ENCODE measurements around the gene ME1. TPM values are rescaled to one million over a fixed set of nuclear protein-coding genes. Genes with fewer than 3 reads are reported as not detected.

Gene ME1
- total RNA-seq, 1 experiment from 2014 or later: 40.5 TPM

- no peak for TF ChIP-seq CTCF (IDR thresholded peaks at IDR 0.05 in 2 of 3, conservative IDR thresholded peaks at IDR 0.05 in 1 of 3; ENCODE audit: borderline replicate concordance in 1 of 3, insufficient read depth in 1 of 3, low read depth in 2 of 3, low read length in 2 of 3)
- TF ChIP-seq JUND (IDR thresholded peaks at IDR 0.05): no peak
- no peak for TF ChIP-seq POLR2A (IDR thresholded peaks at IDR 0.05; ENCODE audit: borderline replicate concordance, extremely low read depth, insufficient read depth, insufficient read length)
- TF ChIP-seq EZH2 (IDR thresholded peaks at IDR 0.05): no peak
- no peak for TF ChIP-seq RAD21 (IDR thresholded peaks at IDR 0.05; ENCODE audit: low read depth)
Measured at GRCh38 chr6:83285917-83286316, 144.9 kb downstream of the ME1 start (continued).

DNA sequence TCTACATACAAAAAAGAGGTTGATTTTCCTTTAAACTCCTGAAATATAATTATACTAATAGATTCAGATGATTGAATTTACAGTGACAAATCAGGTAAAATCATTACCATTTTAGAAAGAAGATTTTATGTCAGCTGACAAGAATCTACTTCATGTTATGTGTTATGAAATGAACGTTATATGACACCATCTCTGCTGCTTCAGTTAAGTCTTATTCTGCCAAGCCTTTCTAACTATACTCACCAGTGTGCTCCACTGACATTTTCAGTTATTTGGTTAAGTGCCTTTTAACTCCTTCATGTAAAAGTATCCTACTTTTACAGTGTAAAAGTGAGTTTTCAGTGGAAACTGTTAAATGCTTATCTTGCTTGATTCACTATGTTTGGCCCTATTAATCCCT is 157.3 kb downstream of the ME1 start:
- Histone ChIP-seq H3K27me3 (ENCODE audit: insufficient read depth, low read length) (no peaks in the 10 kb centered on the region), H3K9me3 (ENCODE audit: control insufficient read depth in 1 of 2, insufficient read depth in 1 of 2, low read depth in 1 of 2, low read length in 2 of 2) (no peaks in the 10 kb centered on the region), H3K4me2 (ENCODE audit: low read length) (no peak overlapping the region), H3K27ac (ENCODE audit: low read depth, low read length) (no peak overlapping the region), H3K9ac (ENCODE audit: low read length) (no peak overlapping the region), H2AFZ (ENCODE audit: low read depth, low read length, poor library complexity, severe bottlenecking) (no peak overlapping the region), H3K9me2 (ENCODE audit: insufficient read depth) (no peaks in the 10 kb centered on the region), H3K4me3 (replicated peaks in 1 of 2; ENCODE audit: low read depth in 1 of 2, low read length in 2 of 2) (no peak overlapping the region), H3K4me1 (ENCODE audit: control insufficient read depth in 1 of 2, insufficient read depth in 2 of 2, low read length in 2 of 2) (peaks cover 12 to 13% of the 10 kb centered on the region in 2 experiments), H4K20me1 (ENCODE audit: insufficient read depth) (no peaks in the 10 kb centered on the region), H3K36me3 (ENCODE audit: control insufficient read depth in 1 of 2, insufficient read depth in 2 of 2, low read length in 2 of 2) (no peaks in the 10 kb centered on the region), H3K79me2 (ENCODE audit: insufficient read depth, low read length) (no peaks in the 10 kb centered on the region)
- POLR2A ChIA-PET: no interaction called here
- CTCF ChIA-PET: no interaction called here
- DNase-seq (ENCODE audit: low read depth, low spot score): no peak
- RAD21 ChIA-PET (ENCODE audit: low non-redundant PET in 1 of 2, low total read pairs in 2 of 2, uncharacterized antibody in 2 of 2, unreplicated experiment in 2 of 2): no interaction called here
- no TSS peak for BruUV-seq (replicated peaks)
- intact Hi-C loops (cut with micrococcal nuclease): no loop called here
- no peak for ATAC-seq
- TF ChIP-seq ZBTB33 (IDR thresholded peaks at IDR 0.05; ENCODE audit: extremely low read depth, insufficient replicate concordance, low read length) (no peak), REST (IDR thresholded peaks at IDR 0.05; ENCODE audit: low read depth) (no peak), CTCF (IDR thresholded peaks at IDR 0.05 in 2 of 3, conservative IDR thresholded peaks at IDR 0.05 in 1 of 3; ENCODE audit: borderline replicate concordance in 1 of 3, insufficient read depth in 1 of 3, low read depth in 2 of 3, low read length in 2 of 3) (no peak), ELF1 (IDR thresholded peaks at IDR 0.05; ENCODE audit: borderline replicate concordance, low read depth) (no peak), POLR2A (IDR thresholded peaks at IDR 0.05; ENCODE audit: borderline replicate concordance, extremely low read depth, insufficient read depth, insufficient read length) (no peak)
